ENCODE measurements around the gene KIAA0753. TPM values are rescaled to one million over a fixed set of nuclear protein-coding genes. Genes with fewer than 3 reads are reported as not detected.

Gene KIAA0753
- total and polyA plus RNA-seq, 2 donors from 2014 or later: 4.2 to 21.8 TPM

- no peak for TF ChIP-seq CTCF (IDR thresholded peaks at IDR 0.05; ENCODE audit: borderline replicate concordance, extremely low read depth, insufficient read depth)
- intact Hi-C loops (cut with DNase I): no loop called here
- FAIRE-seq: no peak
Measured at GRCh38 chr17:6546069-6546718, 94.3 kb downstream of the KIAA0753 start.

GRCh38 chr17:6545291-6545690 lies 95.2 kb downstream of the KIAA0753 start:
- Histone ChIP-seq H3K9ac (ENCODE audit: low read length in 3 of 3) (no peak overlapping the region), H3K9me3 (ENCODE audit: control insufficient read depth in 2 of 3, insufficient read depth in 1 of 3, low read length in 3 of 3) (no peaks in the 10 kb centered on the region), H3K4me1 (ENCODE audit: control insufficient read depth in 2 of 3, insufficient read depth in 2 of 3, low read depth in 1 of 3, low read length in 3 of 3) (peaks cover 0 to 2% (median 0%) of the 10 kb centered on the region in 3 donors), H3K27me3 (ENCODE audit: control insufficient read depth, insufficient read depth, low read length) (no peaks in the 10 kb centered on the region), H3K4me3 (ENCODE audit: low read length in 3 of 3) (no peak overlapping the region), H3K27ac (ENCODE audit: low read depth in 2 of 2, low read length in 2 of 2) (no peak overlapping the region), H3K36me3 (ENCODE audit: control insufficient read depth in 2 of 3, insufficient read depth in 3 of 3, low read length in 3 of 3) (no peaks in the 10 kb centered on the region)
- DNase-seq: peak in 1 of 5 donors; percentile 28
- TF ChIP-seq CTCF (IDR thresholded peaks at IDR 0.05; ENCODE audit: borderline replicate concordance, extremely low read depth, insufficient read depth): no peak
- no peak for FAIRE-seq
- intact Hi-C loops (cut with DNase I): no loop called here

More at GRCh38 chr17:6546069-6546718, 94.3 kb downstream of the KIAA0753 start:
- no peak overlapping the region for H3K27ac ChIP-seq (ENCODE audit: low read depth in 2 of 2, low read length in 2 of 2)
- H3K9me3 ChIP-seq (ENCODE audit: control insufficient read depth in 2 of 3, insufficient read depth in 1 of 3, low read length in 3 of 3): no peaks in the 10 kb centered on the region
- no peak overlapping the region for H3K9ac ChIP-seq (ENCODE audit: low read length in 3 of 3)
- no peak for DNase-seq
- peaks cover 0 to 2% (median 0%) of the 10 kb centered on the region in 3 donors for H3K4me1 ChIP-seq (ENCODE audit: control insufficient read depth in 2 of 3, insufficient read depth in 2 of 3, low read depth in 1 of 3, low read length in 3 of 3)
- no peaks in the 10 kb centered on the region for H3K36me3 ChIP-seq (ENCODE audit: control insufficient read depth in 2 of 3, insufficient read depth in 3 of 3, low read length in 3 of 3)
- no peak overlapping the region for H3K4me3 ChIP-seq (ENCODE audit: low read length in 3 of 3)
- no peaks in the 10 kb centered on the region for H3K27me3 ChIP-seq (ENCODE audit: control insufficient read depth, insufficient read depth, low read length)

GRCh38 chr17:6544011-6544370 lies 96.5 kb downstream of the KIAA0753 start:
- FAIRE-seq (no peak), DNase-seq (no peak)
- intact Hi-C loops (cut with DNase I): no loop called here
- peaks cover 0 to 2% (median 0%) of the 10 kb centered on the region in 3 donors for H3K4me1 ChIP-seq (ENCODE audit: control insufficient read depth in 2 of 3, insufficient read depth in 2 of 3, low read depth in 1 of 3, low read length in 3 of 3)
- no peak overlapping the region for H3K9ac ChIP-seq (ENCODE audit: low read length in 3 of 3)
- H3K27me3 ChIP-seq (ENCODE audit: control insufficient read depth, insufficient read depth, low read length): no peaks in the 10 kb centered on the region
- H3K27ac ChIP-seq (ENCODE audit: low read depth in 2 of 2, low read length in 2 of 2): no peak overlapping the region
- no peaks in the 10 kb centered on the region for H3K36me3 ChIP-seq (ENCODE audit: control insufficient read depth in 2 of 3, insufficient read depth in 3 of 3, low read length in 3 of 3)
- TF ChIP-seq CTCF (IDR thresholded peaks at IDR 0.05; ENCODE audit: borderline replicate concordance, extremely low read depth, insufficient read depth): no peak
- no peaks in the 10 kb centered on the region for H3K9me3 ChIP-seq (ENCODE audit: control insufficient read depth in 2 of 3, insufficient read depth in 1 of 3, low read length in 3 of 3)
- no peak overlapping the region for H3K4me3 ChIP-seq (ENCODE audit: low read length in 3 of 3)

All from kidney (tissue), 14 donors.